ENCODE measurements around the gene BBS10.
A peak's percentile ranks its signal among the peaks of the same experiment; 100 is the strongest.
"Not testable (repeated sequence)": the region's sequence is repeated elsewhere in the genome, so short reads cannot be mapped to it uniquely, and the experiment has no call there.

The BBS10 gene

DNA sequence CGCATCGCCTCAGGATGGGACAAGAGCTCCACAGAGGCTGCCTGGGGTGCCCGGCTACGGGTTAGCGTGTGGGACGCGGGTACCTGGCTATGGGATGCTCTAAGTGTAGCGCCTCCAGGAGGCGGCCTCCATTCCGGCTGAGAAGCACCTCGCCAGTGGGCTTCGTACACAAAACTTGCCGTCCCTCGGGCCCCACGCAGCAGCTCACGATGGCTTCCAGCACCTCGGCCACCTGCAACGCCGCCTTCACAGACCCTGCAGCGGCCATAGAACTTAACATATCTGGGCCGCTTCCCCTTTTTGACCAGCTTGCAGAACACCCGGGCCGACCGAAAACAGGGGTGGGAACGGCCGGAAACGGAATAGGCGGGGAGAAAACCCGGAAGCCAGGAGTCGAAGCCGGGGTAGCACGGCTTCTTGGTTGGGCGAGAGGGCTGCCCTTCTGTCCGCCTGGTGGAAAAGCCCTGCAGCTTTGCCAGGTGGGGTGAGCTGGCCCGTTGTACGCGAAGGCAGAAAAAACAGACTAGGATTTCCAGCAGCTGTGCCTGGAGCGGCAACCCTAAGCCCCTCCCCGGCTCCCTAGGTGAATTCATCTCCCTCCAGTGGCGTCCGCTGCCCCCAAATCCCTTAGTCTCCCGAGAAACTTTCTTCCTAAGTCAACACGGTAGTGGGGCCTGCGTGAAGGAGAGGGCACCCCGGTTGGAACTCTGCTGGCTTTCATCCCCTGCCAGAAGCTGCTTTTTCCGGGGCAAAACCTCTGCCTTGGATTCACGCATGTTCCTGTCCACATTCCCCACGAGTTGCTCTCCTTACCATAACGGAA is at the start of gene BBS10:
TSS of gene BBS10 (minus strand) at position 337 of the 823 bp plus-strand sequence. CDS start at position 280, 57 bp downstream.
- peak; percentile 75 for DNase-seq

DNA sequence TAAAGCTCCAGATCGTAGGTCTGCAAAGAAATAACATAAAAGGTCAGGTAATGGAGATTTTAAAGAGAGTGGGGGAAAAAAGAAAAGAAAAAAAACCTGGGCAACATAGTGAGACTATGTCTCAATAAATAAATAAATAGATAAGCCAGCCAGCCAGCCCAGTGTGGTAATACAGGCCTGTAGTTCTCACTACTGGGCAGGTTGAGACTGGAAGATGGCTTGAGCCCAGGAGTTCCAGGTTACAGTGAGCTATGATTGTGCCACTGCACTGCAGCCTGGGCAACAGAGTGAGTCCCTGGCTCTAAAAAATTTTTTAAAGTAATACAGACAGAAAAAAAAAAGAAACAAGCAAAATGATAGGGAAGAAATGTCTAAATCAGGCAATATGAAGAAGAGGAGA is 43.2 kb upstream of the BBS10 start:
- no peak for DNase-seq

DNA sequence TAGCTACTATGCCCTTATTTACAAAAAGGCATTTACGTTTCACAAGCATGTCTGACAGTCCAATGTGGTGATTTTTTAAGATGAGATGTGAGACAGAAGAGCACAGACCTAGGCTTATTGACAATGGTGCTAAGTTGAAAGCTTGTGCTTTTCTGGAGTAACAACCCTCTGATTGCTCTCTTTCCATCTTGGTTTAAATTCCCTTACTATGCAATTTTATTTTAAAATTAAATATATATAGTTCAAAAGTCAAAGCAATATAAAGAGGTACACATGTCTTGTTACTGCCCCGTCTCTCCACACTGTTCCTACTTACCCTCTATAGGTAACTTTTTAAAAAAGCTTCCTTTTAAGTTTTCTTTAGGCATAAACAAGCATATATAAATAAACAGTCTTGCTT is 39.4 kb upstream of the BBS10 start:
- no peak for DNase-seq

DNA sequence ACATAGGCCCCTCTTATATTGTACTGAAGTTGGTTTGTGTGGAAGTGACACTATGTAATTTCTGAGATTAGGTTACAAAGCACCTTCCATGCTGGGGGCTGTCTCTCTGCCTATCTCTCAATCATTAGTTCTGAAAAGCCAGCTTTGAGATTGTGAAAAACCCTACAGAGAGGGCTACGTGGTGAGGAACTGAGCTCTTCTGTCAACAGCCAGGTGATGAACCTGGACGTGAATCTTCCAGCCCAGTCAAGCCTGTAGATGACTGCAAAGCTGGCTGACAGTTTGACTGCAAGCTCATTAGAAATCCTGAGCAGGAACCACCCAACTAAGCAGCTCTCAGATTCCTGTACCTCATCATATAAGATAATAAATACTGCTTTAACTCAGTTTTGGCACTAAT is 36.3 kb upstream of the BBS10 start:
- DNase-seq: no peak

DNA sequence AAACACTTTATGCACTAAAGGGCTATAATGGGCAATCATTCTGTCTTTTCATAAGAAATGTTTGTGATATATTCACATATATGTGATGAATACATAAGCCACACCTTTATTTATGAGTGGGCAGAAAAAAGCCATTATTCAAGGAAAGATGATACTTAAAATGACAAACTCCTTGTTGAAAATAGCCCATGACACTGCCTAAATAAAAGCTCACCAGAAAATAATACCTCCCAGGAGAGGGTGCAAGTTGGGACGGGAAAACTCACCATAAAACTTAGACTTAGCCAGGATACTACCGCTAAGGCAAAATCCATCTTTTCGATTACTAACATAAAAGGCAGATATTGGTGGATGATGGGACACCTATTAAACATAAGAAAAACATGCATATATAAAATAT is 35.8 kb upstream of the BBS10 start:
- no peak for DNase-seq

DNA sequence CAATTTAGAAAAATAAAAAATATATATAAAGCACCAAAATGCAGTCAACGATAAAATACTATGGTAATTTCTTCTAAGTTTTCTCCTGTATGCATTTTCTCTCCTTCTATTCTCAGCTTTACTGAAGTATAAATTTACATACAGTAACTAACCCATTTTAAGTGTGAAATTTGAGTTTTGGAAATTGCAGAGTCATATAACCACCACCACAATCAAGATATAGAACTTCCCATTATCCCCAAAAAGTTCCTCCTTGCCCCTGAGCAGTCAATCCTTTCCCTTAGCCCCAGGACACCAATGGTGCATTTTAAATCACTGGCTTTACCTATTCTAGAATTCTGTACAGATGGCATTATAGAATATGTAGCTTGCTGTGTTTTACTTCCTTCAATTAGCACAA is 31.0 kb upstream of the BBS10 start:
- no peak for DNase-seq

DNA sequence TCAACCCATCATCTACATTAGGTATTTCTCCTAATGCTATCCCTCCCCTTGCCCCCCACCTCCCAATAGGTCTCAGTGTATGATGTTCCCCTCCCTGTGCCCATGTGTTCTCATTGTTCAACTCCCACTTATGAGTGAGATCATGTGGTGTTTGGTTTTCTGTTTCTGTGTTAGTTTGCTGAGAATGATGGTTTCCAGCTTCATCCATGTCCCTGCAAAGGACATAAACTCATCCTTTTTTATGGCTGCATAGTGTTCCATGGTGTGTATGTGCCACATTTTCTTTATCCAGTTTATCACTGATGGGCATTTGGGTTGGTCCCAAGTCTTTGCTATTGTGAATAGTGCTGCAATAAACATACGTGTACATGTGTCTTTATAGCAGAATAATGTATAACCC is 28.7 kb upstream of the BBS10 start:
- DNase-seq: not testable (repeated sequence)

DNA sequence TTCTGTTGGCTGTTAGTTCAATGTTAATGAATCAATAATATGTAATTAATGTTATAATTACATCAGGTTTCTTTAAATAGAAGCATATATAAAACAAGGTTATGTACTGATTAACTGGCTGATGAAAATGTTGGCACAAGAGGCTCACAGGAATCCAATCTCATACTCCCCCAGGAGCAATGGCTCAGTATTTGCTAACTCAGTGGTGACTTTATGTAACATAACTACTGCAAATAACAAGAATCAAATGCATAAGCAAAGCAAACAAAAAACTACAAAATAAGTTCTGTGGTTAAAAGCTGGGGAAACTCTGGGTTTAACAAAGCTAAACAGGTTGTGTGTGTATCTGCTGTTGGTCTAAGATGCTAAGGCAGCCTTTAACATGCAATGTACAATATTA is 27.7 kb upstream of the BBS10 start:
- DNase-seq: no peak

DNA sequence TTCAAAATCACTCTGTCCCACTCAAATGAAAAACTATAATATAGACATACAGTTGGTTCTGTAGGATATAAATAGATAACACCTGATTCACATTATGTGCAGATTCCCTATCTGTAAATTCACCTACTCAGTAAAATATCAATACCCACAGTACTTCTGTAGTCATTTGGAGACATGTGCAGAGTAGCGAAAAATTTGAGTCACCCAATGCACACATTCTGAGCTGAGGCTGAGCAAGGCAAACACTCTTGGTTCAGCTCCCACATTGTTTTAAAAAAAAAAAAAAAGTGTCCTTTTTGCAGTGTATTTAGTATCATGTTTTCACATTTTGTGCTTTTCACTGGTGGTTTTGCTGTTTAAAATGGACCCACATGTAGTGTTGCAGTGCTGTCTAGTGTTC is 27.3 kb upstream of the BBS10 start:
- no peak for DNase-seq

DNA sequence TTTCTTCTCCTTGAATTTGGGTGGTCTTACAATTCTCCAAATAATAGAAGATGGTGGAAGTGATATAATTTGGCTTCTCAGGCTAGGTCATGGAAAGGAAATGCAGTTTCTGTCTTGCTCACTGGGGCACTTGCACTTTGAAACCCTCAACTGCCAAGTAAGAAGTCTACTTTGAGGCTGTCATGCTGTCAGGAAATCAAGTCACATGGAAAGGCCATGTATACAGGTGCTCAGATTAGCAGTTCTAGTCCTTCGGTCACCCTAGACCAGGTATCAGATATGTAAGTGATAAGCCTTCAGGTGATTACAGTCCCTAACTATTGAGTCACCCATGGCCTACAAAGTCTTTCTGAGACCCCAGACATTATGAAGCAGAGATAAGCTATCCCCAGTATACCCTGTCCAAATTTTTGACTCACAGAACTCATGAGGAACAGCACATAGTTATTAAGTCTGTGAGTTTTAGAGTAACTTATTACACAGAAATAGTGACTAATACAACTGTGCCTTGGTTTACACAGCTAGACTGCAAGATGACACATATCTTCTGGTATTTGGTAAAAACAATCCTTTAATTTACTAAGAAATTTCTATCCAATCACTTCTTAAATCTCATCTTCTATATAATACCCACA is 26.3 kb upstream of the BBS10 start:
- DNase-seq: no peak

DNA sequence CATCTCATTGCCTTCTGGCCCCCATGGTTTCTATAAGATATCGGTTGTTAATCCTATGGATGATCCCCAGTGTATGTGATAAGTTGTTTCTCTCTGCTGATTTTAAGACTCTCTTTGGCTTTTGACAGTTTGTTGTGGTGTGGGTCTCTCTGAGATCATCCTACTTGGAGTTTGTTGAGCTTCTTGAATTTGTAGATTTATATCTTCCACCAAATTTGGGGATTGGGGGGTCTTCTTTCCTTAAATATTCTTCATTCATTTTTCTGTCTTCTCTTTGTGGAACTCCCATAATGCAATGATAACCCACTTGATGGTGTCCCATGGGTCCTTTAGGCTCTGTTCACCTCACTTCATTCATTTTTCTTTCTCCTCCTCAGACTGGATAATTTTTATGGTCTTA is 20.0 kb upstream of the BBS10 start:
- DNase-seq: no peak

DNA sequence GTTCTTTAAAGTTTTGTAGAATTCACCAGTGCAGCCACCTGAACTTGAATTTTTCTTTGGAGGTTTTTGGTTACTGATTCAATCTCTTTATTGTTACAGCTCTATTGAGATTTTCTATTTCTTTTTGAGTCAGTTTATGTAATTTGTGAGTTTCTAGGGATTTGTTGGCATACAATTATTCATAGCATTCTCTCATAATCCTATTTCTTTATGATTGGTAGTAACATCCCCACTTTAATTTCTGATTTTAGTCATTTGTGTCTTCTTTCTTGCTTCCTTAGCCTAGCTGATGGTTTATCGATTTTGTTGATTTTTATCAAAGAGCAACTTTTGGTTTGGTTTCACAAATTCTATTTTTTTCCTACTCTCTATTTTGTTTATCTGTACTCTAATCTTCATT is 17.9 kb upstream of the BBS10 start:
- DNase-seq: no peak

DNA sequence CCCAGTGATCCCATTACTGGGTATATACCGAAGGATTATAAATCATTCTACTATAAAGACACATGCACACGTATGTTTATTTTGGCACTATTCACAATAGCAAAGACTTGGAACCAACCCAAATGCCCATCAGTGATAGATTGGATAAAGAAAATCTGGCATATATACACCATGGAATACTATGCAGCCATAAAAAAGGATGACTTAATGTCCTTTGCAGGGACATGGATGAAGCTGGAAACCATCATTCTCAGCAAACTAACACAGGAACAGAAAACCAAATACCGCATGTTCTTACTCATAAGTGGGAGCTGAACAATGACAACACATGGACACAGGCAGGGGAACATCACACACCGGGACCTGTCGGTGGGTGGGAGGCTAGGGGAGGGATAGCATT is 15.9 kb upstream of the BBS10 start:
- DNase-seq: not testable (repeated sequence)

DNA sequence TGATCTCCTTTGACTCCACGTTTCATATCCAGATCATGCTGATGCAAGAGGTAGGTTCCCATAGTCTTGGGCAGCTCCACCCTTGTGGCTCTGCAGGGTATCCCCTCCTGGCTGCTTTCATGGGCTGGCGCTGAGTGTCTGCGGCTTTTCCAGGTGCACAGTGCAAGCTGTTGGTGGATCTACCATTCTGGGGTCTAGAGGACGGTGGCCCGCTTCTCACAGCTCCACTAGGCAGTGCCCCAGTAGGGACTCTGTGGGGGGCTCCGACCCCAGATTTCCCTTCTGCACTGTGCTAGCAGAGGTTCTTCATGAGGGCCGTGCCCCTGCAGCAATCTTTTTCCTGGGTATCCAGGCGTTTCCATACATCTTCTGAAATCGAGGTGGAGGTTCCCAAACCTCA is 12.1 kb upstream of the BBS10 start:
- DNase-seq: no peak

DNA sequence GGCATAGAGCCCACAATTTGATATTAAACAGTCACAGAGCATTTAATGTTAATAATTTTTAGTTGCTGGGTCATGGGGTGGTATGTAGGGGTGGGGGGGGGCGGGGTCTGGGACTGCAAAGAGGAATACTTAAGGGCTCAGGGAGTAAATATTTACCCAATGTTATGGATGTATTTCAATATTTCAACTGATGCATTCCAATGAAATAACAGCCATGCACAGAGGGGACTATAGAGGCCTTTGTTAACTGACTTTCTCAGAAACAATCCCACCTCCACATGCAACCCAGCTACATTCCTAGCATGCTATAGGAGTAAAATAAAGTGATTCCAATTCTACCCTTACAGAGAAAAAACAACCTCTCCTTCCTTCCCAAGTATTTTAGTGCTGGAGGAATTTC is 7.9 kb upstream of the BBS10 start:
- DNase-seq: no peak

DNA sequence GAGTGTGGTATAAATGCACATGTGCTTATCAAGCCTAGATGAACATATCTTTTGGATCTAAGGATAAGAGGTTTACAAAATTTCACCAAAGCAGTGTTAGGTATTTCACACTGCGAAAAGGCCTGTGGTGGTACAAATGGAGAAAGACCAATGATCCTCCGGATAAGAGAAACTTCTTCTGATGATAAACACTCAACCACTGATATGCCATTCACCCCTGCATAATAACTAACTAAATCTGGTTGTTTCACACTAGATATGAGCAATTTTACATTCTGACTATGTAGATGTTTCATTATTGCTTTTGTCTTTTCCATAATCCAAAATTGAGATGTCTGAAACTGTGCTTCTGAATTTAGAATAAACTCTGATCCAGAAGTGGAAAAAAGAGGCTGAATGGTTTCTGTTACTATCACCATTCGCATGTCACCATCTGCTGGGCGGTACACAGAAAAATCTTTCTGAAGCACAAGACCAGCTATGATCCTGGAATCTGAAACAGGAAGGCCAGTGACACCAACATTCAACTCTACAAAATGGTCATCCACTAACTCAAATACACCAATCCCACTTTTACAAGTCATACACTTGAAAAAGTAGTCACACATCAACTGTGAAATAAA is 1.3 kb downstream of the BBS10 start:
- DNase-seq: peak; percentile 2

DNA sequence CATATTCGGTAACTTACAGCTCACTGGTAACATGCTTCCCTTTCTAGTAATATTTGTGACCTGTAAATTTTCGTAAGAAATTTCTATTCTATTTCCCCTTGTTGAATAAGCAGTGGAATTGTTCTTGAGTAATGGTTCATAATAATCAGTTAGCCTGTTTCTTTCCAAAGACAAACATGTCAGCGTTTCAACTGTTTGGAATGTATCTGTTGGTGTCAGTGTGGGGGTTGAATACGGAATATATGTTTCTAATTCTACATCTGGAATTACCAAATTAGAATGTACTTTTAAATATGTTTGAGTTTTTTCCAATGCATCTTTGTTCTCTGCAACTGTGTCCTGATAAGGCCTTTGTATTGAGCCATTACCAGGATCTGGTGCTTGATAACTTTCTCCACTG is 2.0 kb downstream of the BBS10 start:
- no peak for DNase-seq

DNA sequence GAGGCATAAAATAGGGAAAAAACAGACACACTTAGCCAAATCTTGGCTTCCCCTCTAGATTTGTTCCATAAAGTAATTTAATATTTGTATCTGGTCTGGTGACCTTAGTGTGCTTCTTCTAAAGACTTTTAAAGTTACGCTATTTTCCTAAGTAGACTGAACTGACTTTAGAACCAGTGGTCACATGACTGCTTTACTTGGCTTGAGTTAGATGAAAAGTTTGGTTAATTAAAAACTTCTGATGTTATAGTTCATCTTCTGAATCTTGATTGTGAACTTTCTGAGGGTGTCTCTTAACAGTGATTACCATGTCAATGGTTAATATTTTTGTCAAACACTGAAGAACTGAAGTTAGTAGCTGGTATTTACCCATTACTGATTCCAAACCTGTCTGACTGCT is 2.6 kb downstream of the BBS10 start:
- no peak for DNase-seq

DNA sequence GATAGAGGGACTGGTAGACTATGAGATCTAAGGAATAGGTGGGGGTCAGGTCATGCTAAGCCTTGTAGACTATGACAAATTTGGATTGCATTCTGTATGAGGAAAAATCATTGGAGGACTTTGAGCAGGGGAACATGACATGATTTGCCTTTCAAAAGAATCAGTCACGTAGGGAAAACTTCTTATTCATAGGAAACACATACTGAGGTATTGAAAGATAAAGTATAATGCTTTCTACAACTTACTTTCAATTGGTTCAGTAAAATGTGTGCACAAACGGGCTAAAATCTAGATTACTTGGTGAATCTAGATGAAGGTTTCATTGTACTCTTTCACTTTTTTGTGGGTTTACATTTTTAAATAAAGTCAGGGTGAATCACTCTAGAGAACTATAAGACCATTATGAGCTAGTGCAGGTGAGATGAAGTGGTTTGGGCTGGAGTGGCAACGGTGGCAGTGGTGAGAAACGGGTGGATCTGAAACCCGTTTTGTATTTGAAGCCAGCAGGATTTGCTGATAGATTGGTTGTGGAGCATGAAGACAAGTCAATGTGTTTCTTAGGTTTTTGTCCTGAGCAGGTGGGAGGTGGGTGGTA is 6.7 kb downstream of the BBS10 start:
- no peak for DNase-seq

DNA sequence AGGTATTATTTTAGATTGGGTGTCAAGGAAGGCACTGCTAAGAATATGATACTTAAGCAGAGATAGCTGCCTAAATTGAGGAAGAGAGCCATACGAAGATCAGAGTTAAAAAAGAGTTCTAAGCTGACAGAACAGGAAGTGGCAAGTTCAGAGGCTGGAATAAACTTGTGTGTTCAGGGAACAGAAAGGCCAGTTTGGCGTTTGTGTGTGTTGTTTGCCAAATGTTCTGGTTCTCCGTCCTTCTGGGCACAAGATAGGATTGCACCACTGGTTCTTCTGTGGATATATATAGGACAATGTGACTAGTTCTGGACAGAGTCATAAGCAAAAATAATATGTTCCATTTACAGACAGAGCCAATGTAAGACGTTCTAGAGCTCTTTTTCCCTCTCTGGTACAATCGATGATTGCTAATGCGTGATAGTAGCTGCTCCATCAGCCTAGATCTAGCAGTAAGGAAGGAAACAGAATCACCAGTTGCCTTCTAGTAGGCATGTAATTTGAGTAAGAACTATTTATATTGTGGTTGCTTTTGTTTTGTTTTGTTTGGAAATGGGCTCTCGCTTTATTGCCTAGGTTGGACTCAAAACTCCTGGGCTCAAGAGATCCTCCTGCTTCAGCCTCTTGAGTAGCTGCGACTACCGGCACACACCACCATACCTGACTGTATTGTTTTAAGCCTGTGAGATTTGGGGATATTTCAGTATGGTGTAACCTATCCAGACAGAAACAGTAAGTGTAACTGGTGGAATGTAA is 7.4 kb downstream of the BBS10 start:
- DNase-seq: no peak

DNA sequence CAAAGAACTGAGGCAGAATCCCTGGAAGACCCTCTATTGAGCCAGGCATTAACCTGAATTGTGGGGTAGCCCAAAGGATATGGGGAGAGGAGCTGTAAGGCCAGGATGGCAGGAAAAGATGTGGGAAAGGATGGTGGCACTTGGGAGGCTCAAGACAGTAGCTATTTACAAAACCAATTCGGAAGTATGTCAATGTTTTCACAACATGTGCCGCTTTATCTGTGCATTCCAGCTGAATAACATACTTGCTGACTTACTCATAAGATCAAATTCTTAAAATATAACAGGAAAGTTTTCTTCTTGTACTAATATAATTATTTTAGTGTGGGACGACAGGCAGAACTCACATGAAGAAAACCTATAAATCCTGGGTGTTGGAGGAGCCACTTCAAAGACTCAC is 10.6 kb downstream of the BBS10 start:
- DNase-seq: no peak

DNA sequence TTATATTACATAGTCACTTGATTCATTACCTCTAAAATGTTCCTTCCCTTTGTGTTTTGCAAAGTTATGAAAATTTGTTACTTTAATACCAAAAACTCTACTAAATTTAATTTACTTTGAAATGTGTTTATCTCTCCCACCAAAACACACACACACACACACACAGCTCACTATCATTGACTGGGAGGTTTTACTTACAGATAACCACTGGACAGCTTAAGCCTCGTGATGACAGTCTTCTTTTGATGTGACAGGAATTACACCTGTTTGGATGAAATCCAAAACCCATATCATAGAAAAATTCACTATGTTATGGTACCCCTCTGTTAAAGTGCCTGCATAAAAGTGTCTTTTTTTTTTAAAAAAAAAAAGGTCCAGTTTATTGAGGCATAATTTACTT is 15.6 kb downstream of the BBS10 start:
- no peak for DNase-seq

DNA sequence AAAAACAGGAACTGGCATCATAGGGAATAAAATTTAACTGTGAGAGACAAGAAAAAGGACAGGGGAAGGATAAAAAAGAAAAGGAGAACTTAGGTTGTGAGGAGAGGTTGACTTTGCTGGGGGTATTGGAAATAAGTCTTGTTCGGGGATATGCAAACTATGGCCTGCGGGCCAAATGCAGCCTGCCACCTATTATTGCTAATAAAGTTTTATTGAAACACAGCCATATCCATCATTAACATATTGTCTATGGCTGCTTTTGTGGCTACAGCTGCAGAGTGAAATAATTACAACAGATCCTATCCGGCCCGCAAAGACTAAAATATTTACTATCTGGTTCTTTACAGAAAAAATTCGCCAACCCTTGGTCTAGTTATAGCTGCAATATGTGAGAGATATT is 18.6 kb downstream of the BBS10 start:
- DNase-seq: no peak

All from NCI-H524 treated with DMSO at 0.1 percent for 48 hours (cell line).